ENCODE measurements around the gene ANKRD23. TPM values are rescaled to one million over a fixed set of nuclear protein-coding genes. Genes with fewer than 3 reads are reported as not detected.

Gene ANKRD23
- total RNA-seq, 1 donor: 1.8 TPM

GRCh38 chr2:96875498-96876268 is 31.9 kb upstream of the ANKRD23 start:
- H3K4me2 ChIP-seq (ENCODE audit: insufficient read depth, low read length): peak overlapping the region; percentile 43
- H3K9me3 ChIP-seq (ENCODE audit: low read depth, low read length): no peaks in the 10 kb centered on the region
- peak; percentile 74 for DNase-seq (ENCODE audit: insufficient read length, low spot score, missing footprints)
- H3K79me2 ChIP-seq (ENCODE audit: insufficient read depth, low read length): no peaks in the 10 kb centered on the region
- no peaks in the 10 kb centered on the region for H3K36me3 ChIP-seq (ENCODE audit: insufficient read depth, low read length)
- TF ChIP-seq CTCF (IDR thresholded peaks at IDR 0.05; ENCODE audit: extremely low read depth, low read depth, low read length): no peak
- H3K4me1 ChIP-seq (ENCODE audit: insufficient read depth, low read length): peaks cover 42% of the 10 kb centered on the region
- H2AFZ ChIP-seq (ENCODE audit: low read length): peak overlapping the region; percentile 43
- H3K27ac ChIP-seq (ENCODE audit: low read depth, low read length): peak overlapping the region; percentile 91
- H3K4me3 ChIP-seq (ENCODE audit: insufficient read depth, low read length): peak overlapping the region; percentile 16
- H3K27me3 ChIP-seq (ENCODE audit: insufficient read depth, low read length): no peaks in the 10 kb centered on the region
- H4K20me1 ChIP-seq (ENCODE audit: insufficient read depth, low read length): no peaks in the 10 kb centered on the region

GRCh38 chr2:96874198-96874831 is 30.5 kb upstream of the ANKRD23 start:
- H3K4me1 ChIP-seq (ENCODE audit: insufficient read depth, low read length): peaks cover 46% of the 10 kb centered on the region
- TF ChIP-seq CTCF (IDR thresholded peaks at IDR 0.05; ENCODE audit: extremely low read depth, low read depth, low read length): no peak
- H3K4me2 ChIP-seq (ENCODE audit: insufficient read depth, low read length): no peak overlapping the region
- no peaks in the 10 kb centered on the region for H3K27me3 ChIP-seq (ENCODE audit: insufficient read depth, low read length)
- no peak for DNase-seq (ENCODE audit: insufficient read length, low spot score, missing footprints)
- H3K27ac ChIP-seq (ENCODE audit: low read depth, low read length): no peak overlapping the region
- H2AFZ ChIP-seq (ENCODE audit: low read length): no peak overlapping the region
- H3K9me3 ChIP-seq (ENCODE audit: low read depth, low read length): no peaks in the 10 kb centered on the region
- H3K4me3 ChIP-seq (ENCODE audit: insufficient read depth, low read length): no peak overlapping the region
- no peaks in the 10 kb centered on the region for H4K20me1 ChIP-seq (ENCODE audit: insufficient read depth, low read length)
- H3K79me2 ChIP-seq (ENCODE audit: insufficient read depth, low read length): no peaks in the 10 kb centered on the region
- no peaks in the 10 kb centered on the region for H3K36me3 ChIP-seq (ENCODE audit: insufficient read depth, low read length)

GRCh38 chr2:96873651-96874096 is 29.9 kb upstream of the ANKRD23 start:
- H3K27me3 ChIP-seq (ENCODE audit: insufficient read depth, low read length): no peaks in the 10 kb centered on the region
- peak overlapping the region; percentile 2 for H3K4me2 ChIP-seq (ENCODE audit: insufficient read depth, low read length)

More at GRCh38 chr2:96873651-96874096, 29.9 kb upstream of the ANKRD23 start:
- no peak overlapping the region for H2AFZ ChIP-seq (ENCODE audit: low read length)
- no peaks in the 10 kb centered on the region for H3K9me3 ChIP-seq (ENCODE audit: low read depth, low read length)
- H4K20me1 ChIP-seq (ENCODE audit: insufficient read depth, low read length): no peaks in the 10 kb centered on the region
- H3K4me1 ChIP-seq (ENCODE audit: insufficient read depth, low read length): peaks cover 46% of the 10 kb centered on the region
- TF ChIP-seq CTCF (IDR thresholded peaks at IDR 0.05; ENCODE audit: extremely low read depth, low read depth, low read length): no peak
- H3K27ac ChIP-seq (ENCODE audit: low read depth, low read length): no peak overlapping the region
- H3K36me3 ChIP-seq (ENCODE audit: insufficient read depth, low read length): no peaks in the 10 kb centered on the region
- DNase-seq (ENCODE audit: insufficient read length, low spot score, missing footprints): no peak
- H3K4me3 ChIP-seq (ENCODE audit: insufficient read depth, low read length): no peak overlapping the region
- peaks cover 1% of the 10 kb centered on the region for H3K79me2 ChIP-seq (ENCODE audit: insufficient read depth, low read length)
